Mammary epithelial cell (primary cell): ENCODE results near the gene TTYH1.

Experiments used
- CTCF ChIP-seq, 2 donors: IDR thresholded peaks in 1 of 2; conservative IDR thresholded peaks in 1 of 2; 2 replicates each; pipeline ENCODE4 v1.5.1; 2011 to 2012; ENCODE audit warnings: inconsistent platforms in 2 of 2, low read length in 2 of 2, mild to moderate bottlenecking in 2 of 2, control low read depth in 1 of 2, low read depth in 1 of 2; ENCODE audit not compliant: insufficient read depth in 1 of 2; ENCODE audit errors: extremely low read depth in 1 of 2
- EZH2 ChIP-seq: IDR thresholded peaks from 2 replicates; pipeline ENCODE4 v1.6.1; 2012; ENCODE audit warnings: low read length, inconsistent platforms, borderline replicate concordance

GRCh38 chr19:54379187-54379678, 36.0 kb upstream of the TTYH1 start:
- TF ChIP-seq CTCF (conservative IDR thresholded peaks at IDR 0.05 in 1 of 2, IDR thresholded peaks at IDR 0.05 in 1 of 2; ENCODE audit: extremely low read depth in 1 of 2, insufficient read depth in 1 of 2, low read depth in 1 of 2, low read length in 2 of 2) (no peak), EZH2 (no peak)
